ENCODE measurements around the gene TAX1BP1.

Gene TAX1BP1

DNA sequence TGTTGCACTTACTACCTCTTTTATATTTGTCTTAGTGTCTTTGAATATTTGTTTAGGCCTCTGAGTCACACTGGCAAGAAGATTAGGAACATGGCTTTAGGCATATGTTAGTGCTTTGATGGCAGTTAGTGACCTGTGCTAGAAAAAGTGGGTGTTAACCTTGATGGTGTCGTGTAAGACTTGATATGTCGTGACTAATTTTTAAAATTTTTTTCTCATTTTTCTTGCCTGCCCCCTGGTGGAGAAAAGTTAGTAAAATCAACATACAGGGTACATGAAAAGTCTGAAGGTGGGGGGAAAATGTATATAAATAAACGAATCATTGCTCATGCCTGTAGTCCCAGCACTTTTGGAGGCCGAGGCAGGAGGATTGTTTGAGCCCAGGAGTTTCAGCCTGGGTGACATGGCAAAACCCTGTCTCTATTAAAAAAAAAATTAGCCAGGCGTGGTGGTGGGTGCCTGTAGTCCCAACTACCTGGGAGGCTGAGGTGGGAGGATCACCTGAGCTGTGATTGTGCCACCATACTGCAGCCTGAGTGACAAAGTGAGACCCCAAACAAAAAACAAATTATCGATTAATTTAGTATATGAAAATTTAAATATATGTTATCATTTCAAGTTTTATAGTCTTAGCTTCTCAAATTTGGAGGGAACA, 44.6 kb downstream of the TAX1BP1 start:
- DNase-seq: peak; percentile 18

DNA sequence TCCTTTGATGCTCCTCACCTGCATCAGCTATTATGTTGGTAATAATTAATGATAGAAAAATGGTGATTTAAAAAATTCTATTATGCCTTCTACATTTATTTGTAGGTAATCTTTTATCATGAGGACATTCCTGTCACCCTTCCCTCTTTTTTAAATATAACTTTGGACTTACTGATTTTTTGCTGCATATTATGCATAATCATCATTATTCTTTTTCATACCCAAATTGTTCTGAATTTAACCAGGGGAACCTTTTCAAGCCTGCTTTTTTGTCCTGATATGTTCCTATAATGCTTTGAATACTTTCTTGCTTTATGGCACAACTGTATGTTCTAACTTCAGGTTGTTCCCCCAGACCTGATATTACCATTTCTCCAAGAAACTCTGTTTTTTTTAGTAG, 48.5 kb downstream of the TAX1BP1 start:
- DNase-seq: no peak

DNA sequence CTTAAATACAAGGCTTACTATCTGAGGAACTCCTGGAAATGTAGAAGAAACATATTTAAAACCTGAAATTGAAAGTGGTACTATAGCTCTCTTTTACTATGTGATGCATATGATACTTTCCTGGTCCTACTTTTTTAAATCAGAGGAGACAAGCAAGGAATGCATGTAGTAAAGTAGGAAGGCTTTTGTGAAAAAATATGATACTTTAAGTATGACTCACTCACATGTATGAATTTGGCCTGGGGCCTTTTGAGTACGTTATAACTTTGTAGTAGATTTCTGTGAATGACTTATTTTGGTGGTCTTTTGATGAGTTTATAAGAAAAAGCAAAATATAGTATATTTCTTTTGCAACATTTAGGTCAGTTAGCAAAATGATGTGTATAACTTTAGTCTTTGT, 53.8 kb downstream of the TAX1BP1 start:
- no peak for DNase-seq

DNA sequence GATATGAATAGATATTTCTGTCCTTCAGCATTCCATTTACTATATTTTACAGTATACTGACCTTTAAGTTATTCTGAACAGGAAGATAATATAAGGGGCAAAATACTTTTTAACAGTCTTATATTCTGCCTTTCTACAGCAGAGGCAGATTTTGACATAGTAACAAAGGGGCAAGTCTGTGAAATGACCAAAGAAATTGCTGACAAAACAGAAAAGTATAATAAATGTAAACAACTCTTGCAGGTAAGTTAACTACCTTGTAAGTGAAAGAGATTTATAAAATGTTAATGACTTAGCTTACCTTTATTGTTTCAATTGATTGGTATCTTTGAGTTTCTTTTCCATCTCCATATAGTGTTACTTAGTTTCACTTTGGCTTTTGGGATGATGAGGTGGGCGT, 56.0 kb downstream of the TAX1BP1 start:
- no peak for DNase-seq

DNA sequence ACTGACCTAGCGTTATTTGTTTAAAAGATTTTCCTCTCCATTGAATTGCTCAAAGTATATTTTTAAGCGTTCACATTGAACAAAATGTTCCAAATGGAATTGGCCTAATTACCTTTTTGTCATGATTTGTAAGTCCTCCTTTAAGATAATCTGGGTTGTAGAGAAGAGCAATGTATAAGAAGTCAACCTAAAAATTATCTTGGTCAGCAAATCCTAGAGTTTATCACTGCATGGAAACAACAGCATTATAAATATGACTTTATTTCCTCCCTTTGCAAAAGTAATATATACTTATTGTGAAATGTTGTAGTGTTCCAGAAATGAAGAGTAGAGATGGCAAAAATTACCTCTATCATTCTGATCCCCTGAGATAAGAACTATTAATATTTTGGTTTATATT, 59.2 kb downstream of the TAX1BP1 start:
- DNase-seq: no peak

DNA sequence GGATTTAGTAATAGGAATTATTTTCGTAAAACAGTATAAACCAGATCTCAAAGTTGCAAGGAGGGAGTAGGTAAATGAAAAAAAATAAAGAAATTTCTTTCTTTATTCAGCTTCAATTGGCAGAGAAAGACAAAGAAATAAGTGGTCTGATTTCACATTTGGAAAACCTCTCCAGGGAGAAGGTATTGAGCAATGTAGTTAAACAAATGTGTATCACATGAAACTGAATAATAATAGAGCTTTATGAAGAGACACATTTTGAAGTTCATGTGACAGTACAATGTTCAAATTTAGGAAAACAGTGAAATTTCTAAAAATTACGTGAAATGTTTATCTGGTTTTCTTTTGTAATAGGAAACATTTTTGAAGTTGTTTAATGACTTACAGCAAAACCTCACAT, 63.0 kb downstream of the TAX1BP1 start:
- DNase-seq: no peak

DNA sequence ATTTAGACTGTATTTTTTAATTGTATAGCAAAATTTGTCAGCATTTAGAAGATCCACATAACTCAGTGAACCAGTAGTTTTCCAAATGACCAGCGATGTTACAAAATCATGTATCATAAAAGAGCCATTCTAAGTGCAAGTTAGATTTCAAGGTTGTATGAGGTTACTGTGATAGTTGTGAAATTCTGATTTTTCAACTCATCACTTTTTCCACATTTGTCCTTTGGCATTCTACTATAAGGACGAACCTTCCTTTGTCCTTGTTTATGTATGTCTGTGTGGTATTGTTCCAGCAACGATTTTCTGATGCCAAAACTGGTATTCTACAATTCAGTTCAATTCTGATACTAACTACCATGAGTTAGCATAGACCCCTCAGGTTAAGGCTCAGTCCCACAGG, 64.2 kb downstream of the TAX1BP1 start:
- DNase-seq: no peak

DNA sequence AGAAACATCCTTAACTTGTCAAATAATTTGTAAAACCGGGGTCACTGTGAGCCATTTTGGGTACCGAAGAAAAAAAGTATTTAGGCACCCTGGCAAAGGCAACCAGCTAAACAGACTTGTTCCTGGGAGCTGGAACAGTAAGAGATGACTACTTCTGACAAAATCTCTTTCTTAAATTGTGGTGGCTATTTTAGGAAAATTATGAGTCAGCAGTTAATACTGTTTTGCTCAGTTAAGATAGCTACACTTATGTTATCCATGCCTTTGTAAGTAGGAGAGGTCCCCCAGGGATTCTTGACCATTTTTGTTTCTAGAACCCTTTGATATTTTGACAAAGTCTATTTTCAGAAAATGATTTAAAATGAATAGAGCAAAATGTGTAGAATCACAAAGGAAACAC, 68.7 kb downstream of the TAX1BP1 start:
- DNase-seq: no peak

DNA sequence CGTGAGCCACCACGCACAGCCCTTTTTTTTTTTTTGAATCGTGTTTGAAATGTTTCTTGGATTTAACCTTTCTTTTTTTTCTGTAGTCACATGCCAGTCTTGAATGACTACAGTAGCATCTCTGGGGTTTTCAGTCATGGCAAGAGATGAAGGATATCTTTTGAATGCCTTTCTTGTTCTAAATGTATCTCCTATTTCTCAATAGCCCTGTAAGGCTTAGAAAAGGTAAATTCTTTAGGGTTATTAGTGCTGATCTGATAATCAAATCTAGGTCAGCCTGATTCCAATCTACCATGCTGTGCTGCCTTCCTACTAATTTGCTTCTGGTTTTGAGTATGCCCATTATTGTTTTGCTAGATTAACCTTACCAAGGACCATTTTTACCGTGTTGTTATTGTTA, 70.2 kb downstream of the TAX1BP1 start:
- no peak for DNase-seq

DNA sequence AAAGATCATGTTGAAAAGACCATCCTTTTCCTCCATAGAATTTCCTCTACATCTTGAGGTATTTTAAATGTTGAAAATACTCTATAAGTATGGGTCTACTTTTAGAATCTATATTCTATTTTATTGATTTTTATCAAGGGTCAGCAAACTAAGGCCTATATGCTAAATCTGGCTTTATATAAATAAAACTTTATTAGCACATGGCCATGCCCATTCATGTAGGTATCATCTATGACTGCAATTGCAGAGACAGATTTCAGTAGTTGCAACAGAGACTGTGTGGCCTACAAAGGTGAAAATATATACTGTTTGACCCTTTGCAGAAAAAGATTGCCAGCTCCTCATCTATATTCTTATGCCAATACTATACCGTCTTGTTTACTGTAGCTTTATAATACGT, 72.7 kb downstream of the TAX1BP1 start:
- DNase-seq: no peak

DNA sequence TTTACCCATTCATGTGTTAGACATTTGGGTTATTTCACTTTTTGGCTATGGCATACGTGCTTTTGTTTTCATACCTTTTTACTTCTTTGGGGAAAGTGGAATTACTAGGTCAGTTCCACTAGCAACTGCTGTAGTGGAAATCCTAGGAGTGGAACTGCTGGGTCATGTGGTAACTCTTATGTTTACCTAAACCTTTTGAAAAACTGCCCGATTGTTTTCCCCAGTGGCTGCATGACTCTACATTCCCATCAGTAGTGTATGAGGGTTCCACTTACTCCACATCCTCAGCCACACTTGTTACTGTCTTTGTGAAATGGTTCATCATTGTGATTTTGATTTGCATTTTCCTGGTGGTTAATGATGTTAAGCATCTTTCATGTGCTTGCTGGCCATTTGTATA, 82.3 kb downstream of the TAX1BP1 start:
- no peak for DNase-seq

DNA sequence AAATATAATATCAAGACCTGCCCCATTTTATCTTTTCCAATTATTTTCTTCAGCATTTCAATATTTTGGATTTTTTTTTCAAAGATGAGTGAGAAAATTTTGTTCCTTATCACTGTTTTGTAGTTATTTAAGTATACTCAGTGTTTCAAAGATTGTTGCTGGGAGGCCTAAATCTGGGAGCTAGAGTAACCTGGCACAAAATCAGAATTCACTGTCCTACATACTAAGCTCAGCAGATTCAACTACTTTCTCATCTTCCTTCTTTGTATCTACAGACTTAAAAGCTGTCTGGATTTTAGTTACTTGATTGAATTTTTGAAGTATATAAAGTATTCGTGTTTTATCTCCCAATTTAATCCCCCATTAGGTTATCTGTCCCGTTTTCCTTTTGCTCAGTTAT, 85.9 kb downstream of the TAX1BP1 start:
- no peak for DNase-seq

DNA sequence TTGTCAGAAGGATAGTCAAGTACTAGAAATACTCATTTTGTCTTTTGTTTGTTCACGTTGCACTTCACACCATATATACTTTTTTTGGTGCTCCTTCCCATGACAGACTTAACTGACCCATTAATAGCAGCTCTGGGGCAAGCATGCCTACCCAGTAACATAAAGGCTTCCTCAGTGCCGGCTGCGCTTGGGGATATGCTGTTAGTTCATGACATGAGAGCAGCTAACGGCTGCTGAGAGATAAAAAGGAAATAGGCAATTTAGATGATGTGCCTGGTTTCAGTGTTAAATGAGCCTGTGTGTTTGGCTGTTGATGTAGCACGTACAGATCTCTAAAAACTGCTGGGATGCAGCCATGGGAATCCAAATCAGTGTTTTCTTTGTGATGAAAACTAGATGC, 86.4 kb downstream of the TAX1BP1 start:
- DNase-seq: no peak

DNA sequence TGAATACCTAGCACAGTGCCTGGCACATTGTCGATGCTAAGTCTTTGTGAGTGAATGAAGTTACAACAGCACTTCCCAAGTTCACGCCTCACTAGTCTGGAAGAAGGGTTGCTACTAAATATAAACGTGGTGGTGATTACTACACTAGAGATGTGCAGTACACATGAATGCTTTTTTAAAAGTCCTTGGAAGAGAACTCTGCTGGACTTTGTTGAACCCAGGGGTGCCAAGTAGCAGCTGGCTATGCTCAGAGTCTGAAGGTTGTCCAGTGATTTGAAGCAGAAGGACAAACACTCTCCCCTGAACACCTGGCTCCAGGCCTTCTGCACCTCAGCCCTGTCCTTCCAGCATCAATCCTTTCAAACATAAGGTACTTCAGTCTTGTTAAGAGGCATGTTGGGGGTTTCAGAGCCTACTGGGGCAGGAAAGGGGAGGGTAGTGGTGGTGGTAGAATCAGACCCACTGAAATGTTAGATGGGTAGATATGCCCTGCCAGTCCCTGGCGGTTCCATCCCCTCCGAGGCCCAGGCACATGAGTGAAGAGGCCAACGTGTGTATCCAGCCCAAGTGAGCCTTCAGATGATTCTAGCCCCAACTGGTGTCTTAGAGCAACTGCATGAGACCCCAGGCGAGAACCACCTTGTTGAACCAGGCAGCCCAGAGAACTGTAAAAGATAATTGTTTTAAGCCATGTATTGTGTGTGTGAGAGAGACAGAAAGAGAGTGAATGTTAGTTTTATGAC, 94.4 kb downstream of the TAX1BP1 start:
- no peak for DNase-seq

DNA sequence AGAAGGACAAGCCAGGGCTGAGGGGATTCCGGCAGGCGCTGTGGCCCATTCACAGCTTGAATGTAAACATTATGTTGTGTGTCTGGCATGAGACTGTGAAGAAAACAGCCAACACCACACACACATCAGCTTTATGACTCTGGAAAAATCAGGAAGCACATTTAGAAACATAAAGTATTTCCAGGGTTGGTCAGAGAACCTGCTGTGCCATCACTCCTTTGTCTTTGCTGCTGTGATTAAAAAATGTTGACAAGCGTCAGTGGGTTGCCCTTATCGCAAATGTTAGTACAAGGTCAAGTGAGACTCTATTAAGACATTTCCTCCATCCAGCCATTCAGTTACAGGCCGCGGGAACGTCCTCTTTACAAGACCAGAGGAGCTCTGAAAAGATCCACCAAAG, 95.4 kb downstream of the TAX1BP1 start:
- DNase-seq: no peak

DNA sequence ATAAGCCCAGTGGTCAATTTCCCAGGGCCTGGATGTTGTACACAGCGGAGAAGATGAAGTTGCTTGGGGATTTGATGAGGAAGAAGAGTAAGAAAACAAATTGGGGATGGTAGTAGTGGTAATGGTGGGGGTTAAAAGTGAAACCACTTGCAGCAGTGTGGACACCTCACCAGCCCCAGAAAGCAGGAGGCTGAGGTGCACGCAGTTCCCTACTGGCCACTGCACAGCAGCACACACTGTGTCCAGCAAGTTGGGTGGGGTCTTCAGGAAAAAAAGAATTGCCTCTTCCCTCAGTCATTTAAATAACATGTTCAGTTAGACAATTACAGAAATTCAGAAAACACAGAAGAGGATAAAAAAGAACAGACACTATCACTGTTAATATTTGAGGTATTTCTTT, 96.6 kb downstream of the TAX1BP1 start:
- DNase-seq: no peak

DNA sequence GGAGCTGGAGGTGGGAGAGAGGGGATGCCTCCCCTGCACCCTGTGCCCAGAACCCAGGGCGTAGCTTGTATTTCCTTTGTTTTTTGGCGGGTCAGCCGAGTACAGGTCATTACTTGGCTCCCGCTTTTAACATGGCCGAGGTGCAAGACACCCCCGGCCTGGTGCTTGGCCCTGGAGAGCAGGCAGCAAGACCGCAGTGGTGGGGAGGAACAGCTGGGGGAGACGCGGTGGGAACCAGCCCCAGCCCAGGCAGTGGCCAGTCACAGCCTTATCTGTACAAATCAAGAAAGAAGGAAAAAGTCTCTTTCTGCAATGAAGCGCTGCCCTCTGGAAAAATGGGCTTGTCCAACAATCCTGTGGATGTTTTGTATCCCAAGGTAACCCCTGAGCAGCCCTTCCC, 99.1 kb downstream of the TAX1BP1 start:
- no peak for DNase-seq

DNA sequence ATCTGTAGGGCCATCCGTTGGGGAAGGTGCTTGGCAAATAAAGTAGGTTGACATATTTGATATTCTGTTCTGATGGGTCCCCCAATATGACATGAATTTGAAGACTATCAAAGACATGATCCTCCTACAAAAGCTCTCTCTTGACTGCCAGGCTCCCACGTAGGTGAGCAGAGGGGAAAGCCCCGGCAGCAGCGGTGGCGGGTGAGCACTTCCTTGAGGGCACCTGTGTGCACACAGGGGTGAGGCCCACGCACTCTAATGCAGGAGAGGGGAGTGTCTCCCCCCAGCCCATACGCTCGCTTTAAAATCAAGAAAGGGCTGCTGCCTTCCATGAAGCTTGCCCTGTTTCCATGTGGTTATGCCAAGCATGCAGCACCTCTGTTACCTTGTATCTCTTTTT, 100.4 kb downstream of the TAX1BP1 start:
- peak; percentile 41 for DNase-seq

DNA sequence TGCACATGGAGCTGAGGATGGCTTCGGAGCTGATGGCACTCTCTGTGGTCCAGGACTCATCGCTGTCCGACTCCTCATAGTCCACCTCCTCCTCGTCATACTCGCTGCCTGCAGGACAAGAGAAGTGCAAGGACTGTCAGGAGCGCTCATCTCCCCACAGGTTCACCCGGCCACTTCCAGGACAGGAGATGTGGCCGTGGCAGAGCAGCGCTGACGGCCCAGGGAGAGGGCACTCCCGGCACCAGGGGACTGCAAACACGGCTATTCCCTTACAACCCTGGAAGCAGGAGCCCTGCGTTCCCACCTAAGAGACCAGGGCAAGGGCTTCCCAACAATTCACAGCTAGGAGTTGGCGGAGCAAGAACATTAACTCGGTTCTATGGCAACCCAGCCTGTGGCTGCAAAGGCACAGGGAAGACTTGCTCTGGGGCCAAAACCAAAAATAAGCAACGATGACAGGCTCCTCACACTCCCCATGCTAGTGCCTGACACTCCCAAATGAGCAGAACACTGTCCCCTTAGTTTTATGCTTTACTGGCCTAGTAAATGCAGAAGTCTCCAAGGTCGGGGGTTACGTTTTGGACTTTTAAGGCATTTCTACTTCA, 100.9 kb downstream of the TAX1BP1 start:
- DNase-seq: no peak

DNA sequence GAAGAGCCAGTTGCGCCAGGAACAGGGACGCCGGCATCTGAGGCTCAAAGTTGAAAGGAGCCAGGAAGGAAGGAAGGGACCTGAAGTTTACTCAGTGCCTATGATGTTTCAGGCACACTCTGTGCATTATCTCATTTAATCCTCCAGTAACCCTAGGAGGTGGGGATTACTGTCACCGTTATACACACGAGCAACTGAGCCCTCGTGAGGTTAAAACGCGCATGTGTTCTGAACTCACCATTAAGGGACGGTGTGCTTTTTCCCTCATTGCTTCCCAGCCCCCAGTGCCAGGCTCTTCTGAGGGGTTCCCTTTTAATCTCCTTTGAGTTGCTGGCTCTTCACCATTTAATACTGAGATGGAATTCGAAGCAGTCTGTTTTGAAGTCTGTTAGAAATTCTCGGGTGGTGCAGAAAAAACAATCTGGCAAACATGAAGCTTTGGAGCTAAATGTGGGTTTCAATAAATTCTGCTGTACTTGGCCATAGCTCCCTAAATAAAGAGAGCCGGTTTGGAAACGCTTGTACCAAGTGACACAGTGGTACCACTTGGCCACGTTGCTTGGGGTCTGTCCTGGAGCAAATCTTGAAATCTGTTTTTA, 102.2 kb downstream of the TAX1BP1 start:
- no peak for DNase-seq

DNA sequence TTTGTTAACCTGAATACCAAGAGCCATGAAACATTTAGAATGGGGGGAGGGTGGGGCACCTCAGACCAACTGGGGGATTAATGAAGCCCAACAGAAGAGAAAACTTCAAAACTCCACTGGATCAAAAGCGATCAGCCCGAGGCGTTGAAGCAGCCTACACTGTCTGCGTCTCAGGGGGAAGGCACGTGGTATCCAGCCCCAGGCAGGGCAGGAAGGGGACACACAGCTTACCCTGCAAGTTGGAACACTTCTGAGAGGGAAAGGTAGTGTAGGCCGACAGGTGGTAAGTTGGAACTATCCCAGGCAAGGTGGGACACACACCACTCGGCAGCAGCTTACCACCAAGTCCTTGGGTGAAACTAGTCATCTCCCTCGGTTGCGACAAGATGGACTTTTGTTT, 102.9 kb downstream of the TAX1BP1 start:
- DNase-seq: no peak

DNA sequence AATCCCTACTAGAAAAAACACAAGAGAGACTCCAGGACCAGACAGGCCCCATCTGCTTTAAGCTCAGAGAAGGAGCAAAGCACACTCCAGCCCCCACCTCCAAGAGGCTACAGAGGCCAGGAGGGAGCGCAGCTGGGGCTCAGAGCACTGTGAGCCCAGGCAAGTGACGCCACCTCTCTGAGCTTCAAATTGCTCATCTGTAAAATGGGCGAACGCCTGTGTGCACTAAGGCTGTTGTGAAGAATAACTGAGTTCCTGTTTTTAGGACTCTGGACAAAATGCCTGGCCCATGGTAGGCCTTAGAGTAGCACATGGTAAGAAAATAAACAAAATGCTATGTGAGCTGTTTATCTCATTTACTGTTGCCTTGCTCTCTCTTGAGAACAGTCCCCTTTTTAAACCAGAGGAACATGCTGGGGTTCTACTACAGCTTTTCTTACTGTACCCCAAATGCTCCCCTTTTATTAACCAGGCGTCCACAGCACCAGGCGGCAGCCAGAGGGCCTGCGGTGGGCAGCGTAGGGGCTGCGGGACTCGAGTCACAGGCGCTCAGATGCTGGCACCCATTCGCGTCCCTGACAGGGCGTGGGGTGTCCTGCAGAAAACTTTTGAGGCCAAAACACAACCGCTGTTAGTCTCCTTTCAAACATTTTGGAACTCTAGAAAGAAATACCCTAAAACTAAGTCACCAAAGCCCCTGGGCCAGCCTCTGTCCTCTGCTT, 103.8 kb downstream of the TAX1BP1 start:
- DNase-seq: no peak

DNA sequence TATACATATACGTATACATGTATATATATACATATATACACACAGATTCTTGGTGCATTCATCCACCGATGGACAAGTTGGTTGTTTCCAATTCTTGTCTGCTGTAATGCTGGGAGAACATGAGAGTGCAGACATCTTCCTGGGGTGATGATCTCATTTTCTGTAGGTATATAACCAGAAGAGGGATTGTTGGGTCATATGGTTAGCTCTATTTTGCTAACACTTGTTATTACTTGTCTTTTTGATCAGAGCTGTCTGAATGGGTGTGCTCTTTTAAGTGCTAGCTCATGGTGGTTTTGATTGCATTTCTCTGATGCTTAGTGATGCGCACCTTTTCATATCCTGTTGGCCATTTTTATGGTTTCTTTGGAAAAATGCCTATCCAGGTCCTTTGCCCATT, 106.4 kb downstream of the TAX1BP1 start:
- DNase-seq: no peak

DNA sequence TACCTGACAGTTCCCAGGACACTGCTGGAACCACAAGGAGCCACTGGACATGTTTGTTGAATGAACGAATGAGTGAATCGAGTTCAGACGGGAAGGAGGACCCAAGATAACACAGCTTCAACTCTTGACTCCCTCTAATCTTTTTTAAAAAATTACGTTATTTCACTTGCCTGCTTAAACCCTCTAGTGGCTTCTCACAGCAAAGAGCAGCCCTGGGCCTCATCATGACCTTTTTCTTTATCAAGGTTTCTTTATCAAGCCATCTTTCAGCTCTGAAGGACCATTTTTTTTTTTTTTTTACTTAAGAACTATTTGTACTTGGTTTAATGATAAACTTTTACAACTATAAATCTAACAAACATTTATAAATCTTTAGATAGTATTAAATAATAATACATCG, 110.6 kb downstream of the TAX1BP1 start:
- DNase-seq: no peak
